MM.1S (cell line): ENCODE data around the gene HEATR5A.
"Not testable (repeated sequence)": the region's sequence is repeated elsewhere in the genome, so short reads cannot be mapped to it uniquely, and the experiment has no call there.

Experiments used
- DNase-seq: peaks from one replicate; pipeline ENCODE4 v3.0.0-alpha.2; 2015
- H2AFZ ChIP-seq: fragments of 300-600 bp; sonication (generic); 2 replicates; pipeline ENCODE4 v1.6.0; 2016; ENCODE audit warnings: antibody characterized with exemption, low read length
- H3F3A ChIP-seq: fragments of 300-600 bp; sonication (generic); 2 replicates; pipeline ENCODE4 v1.6.1; 2016; ENCODE audit warnings: mild to moderate bottlenecking, antibody characterized with exemption, low read length, moderate library complexity, mixed read lengths; ENCODE audit not compliant: insufficient read depth
- H3K27ac ChIP-seq: fragments of 300-600 bp; sonication (generic); 2 replicates; pipeline ENCODE4 v1.5.1; 2016; ENCODE audit warnings: mild to moderate bottlenecking, low read length
- H3K27me3 ChIP-seq: fragments of 300-600 bp; sonication (generic); replicated peaks from 2 replicates; pipeline ENCODE4 v1.6.0; 2016; ENCODE audit warnings: low read length; ENCODE audit not compliant: insufficient read depth
- H3K36me3 ChIP-seq: fragments of 300-600 bp; sonication (generic); replicated peaks from 2 replicates; pipeline ENCODE4 v1.6.1; 2016; ENCODE audit warnings: mild to moderate bottlenecking, low read length, mixed read lengths; ENCODE audit not compliant: insufficient read depth
- H3K4me1 ChIP-seq: fragments of 300-600 bp; sonication (generic); 2 replicates; pipeline ENCODE4 v1.6.1; 2016; ENCODE audit warnings: low read length, mixed read lengths
- H3K4me2 ChIP-seq: fragments of 300-600 bp; sonication (generic); 2 replicates; pipeline ENCODE4 v1.6.0; 2016; ENCODE audit warnings: low read depth, low read length
- H3K4me3 ChIP-seq: fragments of 300-600 bp; sonication (generic); 2 replicates; pipeline ENCODE4 v1.5.1; 2016; ENCODE audit warnings: low read length, mixed read lengths
- H3K79me2 ChIP-seq: fragments of 300-600 bp; sonication (generic); 2 replicates; pipeline ENCODE4 v1.6.1; 2016; ENCODE audit warnings: mixed run types, low read length, mixed read lengths
- H3K9ac ChIP-seq: fragments of 300-600 bp; sonication (generic); 2 replicates; pipeline ENCODE4 v1.6.1; 2016; ENCODE audit warnings: low read length, mixed read lengths
- H3K9me2 ChIP-seq: fragments of 300-600 bp; sonication (generic); replicated peaks from 2 replicates; pipeline ENCODE4 v1.6.1; 2016; ENCODE audit warnings: mild to moderate bottlenecking, low read length, mixed read lengths; ENCODE audit not compliant: insufficient read depth
- H3K9me3 ChIP-seq: fragments of 300-600 bp; sonication (generic); replicated peaks from 2 replicates; pipeline ENCODE4 v1.6.1; 2016; ENCODE audit warnings: mild to moderate bottlenecking, low read length, mixed read lengths; ENCODE audit not compliant: insufficient read depth
- H4K20me1 ChIP-seq: fragments of 300-600 bp; sonication (generic); 2 replicates; pipeline ENCODE4 v1.6.1; 2016; ENCODE audit warnings: mild to moderate bottlenecking, low read length, moderate library complexity, mixed read lengths; ENCODE audit not compliant: insufficient read depth
- EZH2 ChIP-seq: fragments of 300-600 bp; sonication (generic); optimal IDR thresholded peaks from 2 replicates; pipeline ENCODE3; 2017; ENCODE audit warnings: low read depth, mild to moderate bottlenecking, antibody characterized with exemption, low read length, mixed read lengths
- EZH2phosphoT487 ChIP-seq: fragments of 300-600 bp; sonication (generic); IDR thresholded peaks from 2 replicates; pipeline ENCODE4 v1.6.1; 2018; ENCODE audit warnings: antibody characterized with exemption, low read length
- TF ChIP-seq, protein P1 (sequence below): fragments of 300-600 bp; sonication (generic); IDR thresholded peaks from 2 replicates; pipeline ENCODE4 v1.5.1; 2016; ENCODE audit warnings: antibody characterized with exemption, low read length, mixed read lengths

The HEATR5A gene

DNA sequence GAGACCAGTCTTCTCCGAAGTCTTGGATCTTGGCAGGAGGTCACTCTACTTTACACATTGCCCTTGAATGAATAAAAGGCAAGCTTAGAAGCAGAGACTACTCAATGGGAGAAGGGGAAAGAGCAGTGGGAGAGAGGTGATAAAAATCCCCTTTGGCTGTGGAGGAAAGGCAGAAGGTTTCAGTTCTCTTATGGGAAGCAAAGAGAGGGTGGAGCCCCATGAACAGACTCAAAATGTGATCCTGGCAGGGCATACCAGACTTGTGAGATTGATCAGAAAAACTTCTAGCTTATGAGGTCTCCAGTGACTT lies 163.2 kb downstream of the HEATR5A start:
- H3K4me1 ChIP-seq: no peaks in the 10 kb centered on the region
- H3K4me2 ChIP-seq: no peak overlapping the region
- no peaks in the 10 kb centered on the region for H4K20me1 ChIP-seq
- no peaks in the 10 kb centered on the region for H3K9me2 ChIP-seq
- no peak overlapping the region for H3K4me3 ChIP-seq
- no peak overlapping the region for H2AFZ ChIP-seq
- no peaks in the 10 kb centered on the region for H3F3A ChIP-seq
- H3K79me2 ChIP-seq: no peaks in the 10 kb centered on the region
- H3K9ac ChIP-seq: no peak overlapping the region
- H3K27me3 ChIP-seq: no peaks in the 10 kb centered on the region
- H3K36me3 ChIP-seq: no peaks in the 10 kb centered on the region
- no peak for DNase-seq
- TF ChIP-seq EZH2: no peak
- TF ChIP-seq, protein P1, sequence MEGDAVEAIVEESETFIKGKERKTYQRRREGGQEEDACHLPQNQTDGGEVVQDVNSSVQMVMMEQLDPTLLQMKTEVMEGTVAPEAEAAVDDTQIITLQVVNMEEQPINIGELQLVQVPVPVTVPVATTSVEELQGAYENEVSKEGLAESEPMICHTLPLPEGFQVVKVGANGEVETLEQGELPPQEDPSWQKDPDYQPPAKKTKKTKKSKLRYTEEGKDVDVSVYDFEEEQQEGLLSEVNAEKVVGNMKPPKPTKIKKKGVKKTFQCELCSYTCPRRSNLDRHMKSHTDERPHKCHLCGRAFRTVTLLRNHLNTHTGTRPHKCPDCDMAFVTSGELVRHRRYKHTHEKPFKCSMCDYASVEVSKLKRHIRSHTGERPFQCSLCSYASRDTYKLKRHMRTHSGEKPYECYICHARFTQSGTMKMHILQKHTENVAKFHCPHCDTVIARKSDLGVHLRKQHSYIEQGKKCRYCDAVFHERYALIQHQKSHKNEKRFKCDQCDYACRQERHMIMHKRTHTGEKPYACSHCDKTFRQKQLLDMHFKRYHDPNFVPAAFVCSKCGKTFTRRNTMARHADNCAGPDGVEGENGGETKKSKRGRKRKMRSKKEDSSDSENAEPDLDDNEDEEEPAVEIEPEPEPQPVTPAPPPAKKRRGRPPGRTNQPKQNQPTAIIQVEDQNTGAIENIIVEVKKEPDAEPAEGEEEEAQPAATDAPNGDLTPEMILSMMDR: no peak
- no peak for TF ChIP-seq EZH2phosphoT487
- no peaks in the 10 kb centered on the region for H3K9me3 ChIP-seq
- H3K27ac ChIP-seq: no peak overlapping the region

DNA sequence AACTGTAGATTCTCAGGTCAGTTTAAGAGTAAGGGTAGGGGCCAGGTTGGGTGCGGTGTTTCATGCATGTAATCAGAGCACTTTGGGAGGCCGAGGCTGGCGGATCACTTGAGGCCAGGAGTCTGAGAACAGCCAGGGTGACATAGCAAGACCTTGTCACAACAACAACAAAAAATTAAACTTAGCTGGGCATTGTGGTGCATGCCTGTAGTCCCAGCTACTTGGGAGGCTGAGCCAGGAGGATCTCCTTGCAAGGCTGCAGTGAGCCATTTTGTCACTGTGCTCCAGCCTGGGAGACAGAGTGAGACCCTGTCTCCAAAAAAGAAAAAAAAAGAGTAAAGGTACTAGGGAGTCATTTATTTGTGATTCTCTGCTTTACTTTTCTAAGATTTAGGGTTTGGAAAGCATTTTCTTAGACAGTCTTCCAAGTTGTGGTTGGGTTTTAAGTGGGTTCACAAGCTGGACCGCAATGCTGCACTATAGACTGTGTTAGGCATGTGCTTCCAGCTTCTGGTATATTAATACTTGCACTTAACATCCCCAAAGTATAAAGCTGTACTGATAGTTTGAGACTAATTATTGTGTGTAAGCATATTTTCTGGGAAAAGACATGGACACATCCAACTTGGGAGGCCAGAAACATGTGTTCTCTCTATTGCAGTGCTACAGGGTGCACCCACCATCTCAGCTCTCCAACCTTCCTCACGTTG lies 163.7 kb downstream of the HEATR5A start:
- no peaks in the 10 kb centered on the region for H3K4me1 ChIP-seq
- no peak overlapping the region for H3K4me2 ChIP-seq
- TF ChIP-seq, protein P1: no peak
- TF ChIP-seq EZH2 (no peak), EZH2phosphoT487 (no peak)
- no peaks in the 10 kb centered on the region for H3K27me3 ChIP-seq
- H2AFZ ChIP-seq: no peak overlapping the region
- no peaks in the 10 kb centered on the region for H3K36me3 ChIP-seq
- DNase-seq: no peak
- no peaks in the 10 kb centered on the region for H3K9me3 ChIP-seq
- no peaks in the 10 kb centered on the region for H3F3A ChIP-seq
- no peak overlapping the region for H3K4me3 ChIP-seq
- H3K79me2 ChIP-seq: no peaks in the 10 kb centered on the region
- H3K9ac ChIP-seq: no peak overlapping the region
- no peaks in the 10 kb centered on the region for H3K9me2 ChIP-seq
- H3K27ac ChIP-seq: no peak overlapping the region
- no peaks in the 10 kb centered on the region for H4K20me1 ChIP-seq

DNA sequence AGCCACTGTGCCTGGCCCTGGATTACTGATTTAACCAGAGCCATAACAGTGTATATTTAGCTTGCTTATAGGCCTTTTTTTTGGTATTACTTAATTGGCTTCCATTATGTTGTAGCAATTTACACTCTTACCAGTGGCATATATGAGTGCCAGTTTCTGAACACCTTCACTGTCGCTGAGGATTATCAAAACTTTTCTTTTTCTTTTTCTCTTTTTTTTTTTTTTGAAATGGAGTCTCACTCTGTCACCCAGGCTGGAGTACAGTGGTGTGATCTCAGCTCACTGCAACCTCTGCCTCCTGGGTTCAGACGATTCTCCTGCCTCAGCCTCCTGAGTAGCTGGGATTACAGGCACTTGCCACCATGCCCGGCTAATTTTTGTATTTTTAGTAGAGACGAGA lies 164.4 kb downstream of the HEATR5A start:
- H3K9ac ChIP-seq, H3K36me3 ChIP-seq, H3K4me2 ChIP-seq, H3K79me2 ChIP-seq, DNase-seq, H3K4me1 ChIP-seq, H3K4me3 ChIP-seq, H3F3A ChIP-seq, H4K20me1 ChIP-seq, H3K27ac ChIP-seq, H3K9me3 ChIP-seq, H3K27me3 ChIP-seq, H3K9me2 ChIP-seq, H2AFZ ChIP-seq: not testable (repeated sequence)

DNA sequence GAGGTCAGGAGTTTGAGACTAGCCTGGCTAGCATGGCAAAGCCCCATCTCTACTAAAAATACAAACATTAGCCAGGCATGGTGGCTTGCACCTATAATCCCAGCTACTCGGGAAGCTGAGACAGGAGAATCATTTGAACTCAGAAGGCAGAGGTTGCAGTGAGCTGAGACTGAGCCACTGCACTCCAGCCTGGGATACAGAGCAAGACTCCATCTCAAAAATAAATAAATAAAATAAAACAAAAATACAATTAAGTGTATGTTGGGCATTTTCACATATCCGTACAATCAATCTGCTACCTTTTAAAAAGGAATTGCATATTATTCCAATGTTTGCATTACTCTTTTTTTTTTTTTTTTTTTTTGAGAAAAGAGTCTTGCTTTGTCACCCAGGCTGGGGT lies 165.1 kb downstream of the HEATR5A start:
- no peaks in the 10 kb centered on the region for H3K4me1 ChIP-seq
- no peak overlapping the region for H3K4me2 ChIP-seq
- H3K27me3 ChIP-seq: no peaks in the 10 kb centered on the region
- no peaks in the 10 kb centered on the region for H3K9me2 ChIP-seq
- no peaks in the 10 kb centered on the region for H3K9me3 ChIP-seq
- no peak overlapping the region for H3K9ac ChIP-seq
- H3K4me3 ChIP-seq: no peak overlapping the region
- H3K79me2 ChIP-seq: no peaks in the 10 kb centered on the region
- no peaks in the 10 kb centered on the region for H3F3A ChIP-seq
- DNase-seq: no peak
- H3K36me3 ChIP-seq: no peaks in the 10 kb centered on the region
- no peaks in the 10 kb centered on the region for H4K20me1 ChIP-seq
- H3K27ac ChIP-seq: no peak overlapping the region
- no peak overlapping the region for H2AFZ ChIP-seq
- TF ChIP-seq EZH2phosphoT487 (no peak), EZH2 (no peak)
- TF ChIP-seq, protein P1: no peak
